Thyroid gland (tissue), 4 donors: ENCODE data around the gene COL17A1. TPM values are rescaled to one million over a fixed set of nuclear protein-coding genes. Genes with fewer than 3 reads are reported as not detected.

Experiments used
- DNase-seq, 2 donors: peaks; one replicate each; pipeline ENCODE4 v3.0.0-alpha.2; 2019
- H3K27ac ChIP-seq, 3 donors: fragments of 200-600 bp; sonication (generic); 1 replicate in 2 of 3; 2 replicates in 1 of 3; pipeline ENCODE4 v1.5.1; 2016 to 2019; ENCODE audit warnings: mild to moderate bottlenecking in 1 of 3, moderate library complexity in 1 of 3
- H3K27me3 ChIP-seq: fragments of 200-600 bp; sonication (generic); one replicate; pipeline ENCODE4 v1.5.1; 2019
- H3K36me3 ChIP-seq, 2 donors: fragments of 200-600 bp; sonication (generic); one replicate each; pipeline ENCODE4 v1.5.1; 2016 to 2019
- H3K4me1 ChIP-seq, 2 donors: fragments of 200-600 bp; sonication (generic); one replicate each; pipeline ENCODE4 v1.5.1; 2017 to 2019
- H3K4me3 ChIP-seq, 3 donors: fragments of 200-600 bp; sonication (generic); replicated peaks in 1 of 3; 1 replicate in 2 of 3; 2 replicates in 1 of 3; pipeline ENCODE4 v1.5.1; 2016; ENCODE audit warnings: mild to moderate bottlenecking in 1 of 3
- H3K9me3 ChIP-seq: fragments of 200-600 bp; sonication (generic); one replicate; pipeline ENCODE4 v1.5.1; 2017
- POLR2A ChIP-seq, 2 donors: fragments of 450-650 bp; IDR thresholded peaks; one replicate each; pipeline ENCODE4 v1.6.1; 2017; ENCODE audit warnings: antibody characterized with exemption in 2 of 2, mild to moderate bottlenecking in 2 of 2, moderate library complexity in 1 of 2
- WGBS, 2 donors: methylation state at CpG; one replicate each; pipeline ENCODE4 v1.1.5; 2017; 5-methylcytosine and 5-hydroxymethylcytosine counted together
- intact Hi-C: fragments of 100-400 bp; cut with DNase I; formaldehyde crosslinking; loops from one replicate; pipeline ENCODE4 v1.15.1; 2023
- total RNA-seq, 4 donors: library from RNA; depleted of rRNA; stranded (reverse); fragments of >200 nt; gene quantifications; one replicate each; pipeline ENCODE4 v1.2.3, GENCODE V29; 2016
- TF ChIP-seq, protein P1 (sequence below), 6 experiments: fragments of 200-600 bp in 3 of 6; fragments of 450-650 bp in 3 of 6; sonication (generic) in 3 of 6; IDR thresholded peaks; one replicate each; pipeline ENCODE4 v1.5.1; 2016 to 2019; ENCODE audit warnings: antibody characterized with exemption in 6 of 6, mild to moderate bottlenecking in 2 of 6, inconsistent platforms in 1 of 6, moderate library complexity in 1 of 6

Gene COL17A1
- total RNA-seq, 4 donors from 2014 or later, result 0.49 to 10.2 (median 2.3) TPM

DNA sequence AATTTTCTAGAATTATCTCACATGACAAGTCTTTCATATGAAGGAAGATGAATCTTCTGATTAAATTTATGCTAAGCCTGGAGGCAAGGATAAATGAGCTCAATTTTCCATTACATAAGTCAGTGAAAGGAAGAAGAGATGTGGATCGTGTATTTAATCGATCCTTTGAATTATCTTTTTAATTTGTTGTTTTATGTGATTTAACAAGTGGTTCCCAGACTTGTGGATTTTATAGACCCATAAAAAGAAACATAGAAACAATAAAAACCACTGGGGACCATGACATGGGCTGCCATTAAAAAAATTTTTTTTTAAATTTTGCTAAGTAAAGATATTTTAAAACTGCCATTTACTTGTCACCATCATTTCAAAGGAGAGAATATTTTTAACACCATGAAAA lies 73.8 kb downstream of the COL17A1 start:
- TF ChIP-seq POLR2A (IDR thresholded peaks at IDR 0.05), result no peak
- TF ChIP-seq, protein P1, sequence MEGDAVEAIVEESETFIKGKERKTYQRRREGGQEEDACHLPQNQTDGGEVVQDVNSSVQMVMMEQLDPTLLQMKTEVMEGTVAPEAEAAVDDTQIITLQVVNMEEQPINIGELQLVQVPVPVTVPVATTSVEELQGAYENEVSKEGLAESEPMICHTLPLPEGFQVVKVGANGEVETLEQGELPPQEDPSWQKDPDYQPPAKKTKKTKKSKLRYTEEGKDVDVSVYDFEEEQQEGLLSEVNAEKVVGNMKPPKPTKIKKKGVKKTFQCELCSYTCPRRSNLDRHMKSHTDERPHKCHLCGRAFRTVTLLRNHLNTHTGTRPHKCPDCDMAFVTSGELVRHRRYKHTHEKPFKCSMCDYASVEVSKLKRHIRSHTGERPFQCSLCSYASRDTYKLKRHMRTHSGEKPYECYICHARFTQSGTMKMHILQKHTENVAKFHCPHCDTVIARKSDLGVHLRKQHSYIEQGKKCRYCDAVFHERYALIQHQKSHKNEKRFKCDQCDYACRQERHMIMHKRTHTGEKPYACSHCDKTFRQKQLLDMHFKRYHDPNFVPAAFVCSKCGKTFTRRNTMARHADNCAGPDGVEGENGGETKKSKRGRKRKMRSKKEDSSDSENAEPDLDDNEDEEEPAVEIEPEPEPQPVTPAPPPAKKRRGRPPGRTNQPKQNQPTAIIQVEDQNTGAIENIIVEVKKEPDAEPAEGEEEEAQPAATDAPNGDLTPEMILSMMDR (IDR thresholded peaks at IDR 0.05), result no peak
- no peaks in the 10 kb centered on the region for H3K9me3 ChIP-seq
- H3K27ac ChIP-seq, result no peak overlapping the region
- peaks cover 0 to 16% of the 10 kb centered on the region in 2 donors for H3K36me3 ChIP-seq
- H3K4me3 ChIP-seq, result no peak overlapping the region
- no peaks in the 10 kb centered on the region for H3K4me1 ChIP-seq
- intact Hi-C loops, result no loop called here
- H3K27me3 ChIP-seq, result no peaks in the 10 kb centered on the region
- 93 to 97% methylated on average over 2 of the region's 2 CpGs for WGBS, 2 donors
- no peak for DNase-seq

DNA sequence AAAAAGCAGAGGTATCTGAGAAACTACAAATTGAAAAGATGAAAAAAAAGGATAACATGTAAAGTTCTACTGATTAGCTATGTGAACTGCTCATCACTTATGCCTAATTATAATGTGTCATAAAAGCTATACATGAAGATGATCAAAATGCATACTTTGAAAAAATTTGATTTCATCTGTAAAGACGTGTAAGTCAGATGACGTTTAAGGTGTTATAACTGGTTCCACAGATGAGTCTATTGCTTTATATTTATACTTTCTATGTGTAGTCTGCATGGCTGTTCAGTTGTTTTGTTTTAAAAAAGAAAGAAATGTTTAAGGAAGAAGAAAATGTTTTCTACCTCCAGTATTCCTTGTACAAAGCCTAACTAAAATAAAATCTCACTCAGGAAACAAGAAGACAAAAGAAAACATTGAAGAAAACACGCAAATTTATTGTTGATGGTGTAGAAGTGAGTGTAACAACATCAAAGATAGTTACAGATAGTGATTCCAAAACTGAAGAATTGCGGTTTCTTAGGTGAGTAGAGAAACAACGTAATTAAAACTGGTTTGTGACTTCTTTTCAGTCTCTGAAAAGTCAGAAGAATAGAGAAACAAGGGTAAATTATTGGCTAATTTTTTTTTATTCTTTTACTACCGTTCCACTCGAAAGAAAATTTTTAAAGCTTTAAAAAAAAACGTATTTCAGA lies 80.4 kb downstream of the COL17A1 start:
- no peaks in the 10 kb centered on the region for H3K9me3 ChIP-seq
- WGBS, 2 donors, result 93 to 94% methylated on average over 8 of the region's 8 CpGs
- no peaks in the 10 kb centered on the region for H3K27me3 ChIP-seq
- intact Hi-C loops, result no loop called here
- H3K4me1 ChIP-seq, result no peaks in the 10 kb centered on the region
- TF ChIP-seq POLR2A (IDR thresholded peaks at IDR 0.05), result no peak
- TF ChIP-seq, protein P1 (IDR thresholded peaks at IDR 0.05), result no peak
- H3K36me3 ChIP-seq, result peaks cover 27 to 35% of the 10 kb centered on the region in 2 donors
- H3K27ac ChIP-seq, result no peak overlapping the region
- DNase-seq, result no peak
- no peak overlapping the region for H3K4me3 ChIP-seq

DNA sequence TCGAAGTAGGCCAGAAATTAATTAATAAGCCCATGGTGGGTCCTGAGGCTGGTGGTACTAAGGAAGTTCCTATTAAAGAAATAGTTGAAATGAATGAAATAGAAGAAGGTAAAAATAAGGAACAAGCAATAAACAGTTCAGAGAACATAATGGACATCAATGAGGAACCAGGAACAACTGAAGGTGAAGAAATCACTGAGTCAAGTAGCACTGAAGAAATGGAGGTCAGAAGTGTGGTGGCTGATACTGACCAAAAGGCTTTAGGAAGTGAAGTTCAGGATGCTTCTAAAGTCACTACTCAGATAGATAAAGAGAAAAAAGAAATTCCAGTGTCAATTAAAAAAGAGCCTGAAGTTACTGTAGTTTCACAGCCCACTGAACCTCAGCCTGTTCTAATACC lies 82.8 kb downstream of the COL17A1 start:
- H3K4me1 ChIP-seq, result no peaks in the 10 kb centered on the region
- TF ChIP-seq POLR2A (IDR thresholded peaks at IDR 0.05), result no peak
- TF ChIP-seq, protein P1 (IDR thresholded peaks at IDR 0.05), result no peak
- WGBS, 2 donors, result 98 to 99% methylated on average over 1 of the region's 1 CpG
- H3K36me3 ChIP-seq, result peaks cover 24 to 35% of the 10 kb centered on the region in 2 donors
- no peak overlapping the region for H3K4me3 ChIP-seq
- H3K27ac ChIP-seq, result no peak overlapping the region
- no peak for DNase-seq
- intact Hi-C loops, result no loop called here
- no peaks in the 10 kb centered on the region for H3K9me3 ChIP-seq
- no peaks in the 10 kb centered on the region for H3K27me3 ChIP-seq

DNA sequence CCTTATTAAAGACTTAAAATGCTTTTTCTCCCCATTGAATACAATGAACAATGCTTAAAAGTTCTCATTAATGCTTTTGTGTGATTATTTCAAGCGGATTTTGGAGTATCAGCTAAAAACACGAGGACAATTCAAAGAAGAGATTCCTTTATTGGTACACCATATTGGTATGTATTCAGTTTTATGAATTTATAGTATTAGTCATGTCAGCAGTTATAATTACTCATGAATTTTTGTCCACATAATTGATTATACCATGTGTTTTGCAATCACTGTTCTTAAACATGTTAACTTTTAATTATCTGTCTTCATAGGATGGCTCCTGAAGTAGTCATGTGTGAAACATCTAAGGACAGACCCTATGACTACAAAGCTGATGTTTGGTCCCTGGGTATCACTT lies 86.9 kb downstream of the COL17A1 start:
- peaks cover 15 to 32% of the 10 kb centered on the region in 2 donors for H3K36me3 ChIP-seq
- H3K9me3 ChIP-seq, result no peaks in the 10 kb centered on the region
- no peak overlapping the region for H3K27ac ChIP-seq
- no peak for TF ChIP-seq POLR2A (IDR thresholded peaks at IDR 0.05)
- TF ChIP-seq, protein P1 (IDR thresholded peaks at IDR 0.05), result no peak
- no peak for DNase-seq
- H3K27me3 ChIP-seq, result no peaks in the 10 kb centered on the region
- 97 to 98% methylated on average over 2 of the region's 2 CpGs for WGBS, 2 donors
- H3K4me1 ChIP-seq, result no peaks in the 10 kb centered on the region
- intact Hi-C loops, result no loop called here
- no peak overlapping the region for H3K4me3 ChIP-seq

DNA sequence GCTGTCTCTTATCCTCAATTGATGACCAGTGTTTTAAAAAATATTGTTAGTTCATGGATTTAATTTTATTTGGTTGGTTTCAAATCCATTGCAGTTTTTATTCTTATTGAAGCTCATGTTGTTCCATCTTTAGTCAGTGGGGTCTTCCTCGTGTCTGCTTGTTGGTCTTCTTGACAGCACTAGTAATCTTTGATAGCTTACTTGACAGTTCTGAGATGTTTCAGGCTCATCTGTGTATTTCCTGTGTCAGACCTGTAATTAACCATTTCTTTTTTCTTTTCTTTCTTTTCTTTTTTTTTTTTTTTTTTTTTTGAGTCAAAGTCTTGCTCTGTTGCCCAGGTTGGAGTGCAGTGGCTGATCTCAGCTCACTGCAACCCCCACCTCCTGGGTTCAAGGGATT lies 90.5 kb downstream of the COL17A1 start:
- no peak for DNase-seq
- WGBS, 2 donors, result 94 to 100% methylated on average over 1 of the region's 1 CpG
- Histone ChIP-seq H3K4me1 (no peaks in the 10 kb centered on the region), H3K27me3 (no peaks in the 10 kb centered on the region), H3K4me3 (no peak overlapping the region), H3K9me3 (no peaks in the 10 kb centered on the region), H3K36me3 (peaks cover 4 to 7% of the 10 kb centered on the region in 2 donors), H3K27ac (no peak overlapping the region)
- TF ChIP-seq POLR2A (IDR thresholded peaks at IDR 0.05), result no peak
- TF ChIP-seq, protein P1 (IDR thresholded peaks at IDR 0.05), result no peak
- intact Hi-C loops, result no loop called here
